HEK293 (cell line): Measurements from ENCODE around the gene SERPINA6.

Experiments
- CTCF ChIA-PET: fragments of 350-600 bp; formaldehyde crosslinking; extraction: SDS; loops from one replicate; lab custom pipeline; 2021; ENCODE audit warnings: antibody characterized with exemption; lab: Yijun Ruan, JAX
- POLR2A ChIA-PET: fragments of 300-600 bp; formaldehyde crosslinking; extraction: SDS; loops from one replicate; lab custom pipeline; 2020; ENCODE audit warnings: antibody characterized with exemption, inconsistent platforms; lab: Yijun Ruan, JAX
- H3K27ac ChIP-seq: fragments of 200-500 bp; sonication (Bioruptor generic); 2 replicates; pipeline ENCODE4 v1.5.1; 2014; ENCODE audit warnings: low read depth, low read length, control low read depth, inconsistent platforms; ENCODE audit errors: extremely low read depth
- H3K36me3 ChIP-seq, 2 experiments: fragments of 200-500 bp in 1 of 2; sonication (Bioruptor generic) in 1 of 2; 1 replicate in 1 of 2; 2 replicates in 1 of 2; pipeline ENCODE4 v1.5.1; 2014 to 2017; ENCODE audit warnings: inconsistent platforms in 2 of 2, low read length in 2 of 2; ENCODE audit not compliant: control insufficient read depth in 2 of 2, insufficient read depth in 1 of 2
- H3K4me1 ChIP-seq: fragments of 200-500 bp; sonication (Bioruptor generic); 2 replicates; pipeline ENCODE4 v1.5.1; 2014; ENCODE audit warnings: mild to moderate bottlenecking, low read length, inconsistent platforms; ENCODE audit not compliant: control insufficient read depth, insufficient read depth
- H3K4me3 ChIP-seq: 2 replicates; pipeline ENCODE4 v1.5.1; 2011; ENCODE audit warnings: low read depth, mild to moderate bottlenecking, control low read depth, low read length, moderate library complexity
- H3K9me3 ChIP-seq: fragments of 200-500 bp; sonication (Bioruptor generic); 2 replicates; pipeline ENCODE4 v1.5.1; 2014; ENCODE audit warnings: low read depth, low read length, inconsistent platforms; ENCODE audit not compliant: control insufficient read depth, insufficient read depth
- GFI1B ChIP-seq: fragments of 450-650 bp; formaldehyde crosslinking; IDR thresholded peaks from 2 replicates; pipeline ENCODE4 v1.5.1; 2016; ENCODE audit warnings: missing biosample characterization, missing genetic modification characterization
- KLF16 ChIP-seq: fragments of 450-650 bp; formaldehyde crosslinking; IDR thresholded peaks from 2 replicates; pipeline ENCODE4 v1.5.1; 2017; ENCODE audit warnings: missing biosample characterization, missing genetic modification characterization
- OSR2 ChIP-seq: fragments of 450-650 bp; formaldehyde crosslinking; IDR thresholded peaks from 2 replicates; pipeline ENCODE4 v1.5.1; 2016; ENCODE audit warnings: missing biosample characterization, missing genetic modification characterization
- PRDM2 ChIP-seq: fragments of 450-650 bp; formaldehyde crosslinking; IDR thresholded peaks from 2 replicates; pipeline ENCODE4 v1.5.1; 2016; ENCODE audit warnings: missing biosample characterization, missing genetic modification characterization, borderline replicate concordance
- SCRT2 ChIP-seq: fragments of 450-650 bp; formaldehyde crosslinking; IDR thresholded peaks from 2 replicates; pipeline ENCODE4 v1.5.1; 2016; ENCODE audit warnings: missing biosample characterization, missing genetic modification characterization
- ZBTB48 ChIP-seq: fragments of 450-650 bp; formaldehyde crosslinking; IDR thresholded peaks from 2 replicates; pipeline ENCODE4 v1.5.1; 2016; ENCODE audit warnings: missing biosample characterization, missing genetic modification characterization
- ZFHX2 ChIP-seq: fragments of 450-650 bp; formaldehyde crosslinking; conservative IDR thresholded peaks from 2 replicates; pipeline ENCODE4 v1.5.1; 2016; ENCODE audit warnings: missing biosample characterization, missing genetic modification characterization
- ZFP37 ChIP-seq: fragments of 450-650 bp; formaldehyde crosslinking; IDR thresholded peaks from 2 replicates; pipeline ENCODE4 v1.5.1; 2016; ENCODE audit warnings: missing biosample characterization, missing genetic modification characterization
- ZNF146 ChIP-seq: fragments of 450-650 bp; formaldehyde crosslinking; IDR thresholded peaks from 2 replicates; pipeline ENCODE4 v1.5.1; 2016; ENCODE audit warnings: missing biosample characterization, missing genetic modification characterization
- ZNF169 ChIP-seq: fragments of 450-650 bp; formaldehyde crosslinking; IDR thresholded peaks from 2 replicates; pipeline ENCODE4 v1.5.1; 2016; ENCODE audit warnings: missing biosample characterization, missing genetic modification characterization
- ZNF341 ChIP-seq: fragments of 450-650 bp; formaldehyde crosslinking; IDR thresholded peaks from 2 replicates; pipeline ENCODE4; 2016; ENCODE audit warnings: low read depth, missing biosample characterization, missing genetic modification characterization
- ZNF48 ChIP-seq: fragments of 450-650 bp; formaldehyde crosslinking; IDR thresholded peaks from 2 replicates; pipeline ENCODE4 v1.5.1; 2016; ENCODE audit warnings: missing biosample characterization, missing genetic modification characterization
- ZNF585B ChIP-seq: fragments of 450-650 bp; formaldehyde crosslinking; IDR thresholded peaks from 2 replicates; pipeline ENCODE4 v1.5.1; 2016; ENCODE audit warnings: missing biosample characterization, missing genetic modification characterization
- ZNF639 ChIP-seq: fragments of 450-650 bp; formaldehyde crosslinking; IDR thresholded peaks from 2 replicates; pipeline ENCODE4 v1.5.1; 2016; ENCODE audit warnings: missing biosample characterization, missing genetic modification characterization
- ZNF791 ChIP-seq: fragments of 450-650 bp; formaldehyde crosslinking; IDR thresholded peaks from 2 replicates; pipeline ENCODE4 v1.5.1; 2016; ENCODE audit warnings: missing biosample characterization, missing genetic modification characterization
- TF ChIP-seq, protein P1 (sequence below): fragments of 450-650 bp; formaldehyde crosslinking; IDR thresholded peaks from 2 replicates; pipeline ENCODE4 v1.5.1; 2016; ENCODE audit warnings: missing biosample characterization, missing genetic modification characterization
- TF ChIP-seq, protein P2 (sequence below): fragments of 450-650 bp; formaldehyde crosslinking; IDR thresholded peaks from 2 replicates; pipeline ENCODE4 v1.5.1; 2016; ENCODE audit warnings: missing biosample characterization, missing genetic modification characterization
- TF ChIP-seq, protein P3 (sequence below): fragments of 450-650 bp; formaldehyde crosslinking; IDR thresholded peaks from 2 replicates; pipeline ENCODE4 v1.5.1; 2017; ENCODE audit warnings: missing biosample characterization, missing genetic modification characterization
- TF ChIP-seq, protein P4 (sequence below): fragments of 450-650 bp; formaldehyde crosslinking; IDR thresholded peaks from 2 replicates; pipeline ENCODE4 v1.5.1; 2016; ENCODE audit warnings: missing biosample characterization, missing genetic modification characterization

SERPINA6 gene

DNA sequence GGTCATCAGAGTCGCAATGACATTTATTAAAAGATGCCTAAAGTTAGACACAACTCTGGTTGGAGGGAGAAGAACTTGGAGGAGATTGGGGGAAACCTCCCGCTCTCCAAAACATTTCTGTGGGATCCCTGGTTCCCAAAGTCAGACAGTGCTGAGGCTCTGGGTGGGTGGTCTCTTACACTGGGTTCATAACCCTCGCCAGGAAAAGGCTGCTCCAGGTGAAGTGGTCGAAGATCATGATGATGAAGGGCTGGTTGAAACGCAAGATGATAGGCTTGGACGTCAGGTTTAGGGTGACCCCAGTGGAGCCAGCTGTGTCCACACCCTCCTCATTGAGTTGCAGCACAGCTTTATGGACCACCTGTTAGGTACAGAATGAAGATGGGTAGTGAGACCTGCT lies 18.9 kb downstream of the SERPINA6 start:
- Histone ChIP-seq H3K27ac (no peak overlapping the region), H3K4me3 (no peak overlapping the region), H3K9me3 (no peaks in the 10 kb centered on the region), H3K36me3 (no peaks in the 10 kb centered on the region), H3K4me1 (no peaks in the 10 kb centered on the region)
- TF ChIP-seq ZBTB48 (tag by site-specific recombination): no peak
- no peak for TF ChIP-seq KLF16 (tag by site-specific recombination)
- TF ChIP-seq ZNF791: no peak
- TF ChIP-seq, protein P1, sequence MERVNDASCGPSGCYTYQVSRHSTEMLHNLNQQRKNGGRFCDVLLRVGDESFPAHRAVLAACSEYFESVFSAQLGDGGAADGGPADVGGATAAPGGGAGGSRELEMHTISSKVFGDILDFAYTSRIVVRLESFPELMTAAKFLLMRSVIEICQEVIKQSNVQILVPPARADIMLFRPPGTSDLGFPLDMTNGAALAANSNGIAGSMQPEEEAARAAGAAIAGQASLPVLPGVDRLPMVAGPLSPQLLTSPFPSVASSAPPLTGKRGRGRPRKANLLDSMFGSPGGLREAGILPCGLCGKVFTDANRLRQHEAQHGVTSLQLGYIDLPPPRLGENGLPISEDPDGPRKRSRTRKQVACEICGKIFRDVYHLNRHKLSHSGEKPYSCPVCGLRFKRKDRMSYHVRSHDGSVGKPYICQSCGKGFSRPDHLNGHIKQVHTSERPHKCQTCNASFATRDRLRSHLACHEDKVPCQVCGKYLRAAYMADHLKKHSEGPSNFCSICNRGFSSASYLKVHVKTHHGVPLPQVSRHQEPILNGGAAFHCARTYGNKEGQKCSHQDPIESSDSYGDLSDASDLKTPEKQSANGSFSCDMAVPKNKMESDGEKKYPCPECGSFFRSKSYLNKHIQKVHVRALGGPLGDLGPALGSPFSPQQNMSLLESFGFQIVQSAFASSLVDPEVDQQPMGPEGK (tag by site-specific recombination): no peak
- no peak for TF ChIP-seq ZNF639
- TF ChIP-seq GFI1B (tag by site-specific recombination): no peak
- TF ChIP-seq, protein P2, sequence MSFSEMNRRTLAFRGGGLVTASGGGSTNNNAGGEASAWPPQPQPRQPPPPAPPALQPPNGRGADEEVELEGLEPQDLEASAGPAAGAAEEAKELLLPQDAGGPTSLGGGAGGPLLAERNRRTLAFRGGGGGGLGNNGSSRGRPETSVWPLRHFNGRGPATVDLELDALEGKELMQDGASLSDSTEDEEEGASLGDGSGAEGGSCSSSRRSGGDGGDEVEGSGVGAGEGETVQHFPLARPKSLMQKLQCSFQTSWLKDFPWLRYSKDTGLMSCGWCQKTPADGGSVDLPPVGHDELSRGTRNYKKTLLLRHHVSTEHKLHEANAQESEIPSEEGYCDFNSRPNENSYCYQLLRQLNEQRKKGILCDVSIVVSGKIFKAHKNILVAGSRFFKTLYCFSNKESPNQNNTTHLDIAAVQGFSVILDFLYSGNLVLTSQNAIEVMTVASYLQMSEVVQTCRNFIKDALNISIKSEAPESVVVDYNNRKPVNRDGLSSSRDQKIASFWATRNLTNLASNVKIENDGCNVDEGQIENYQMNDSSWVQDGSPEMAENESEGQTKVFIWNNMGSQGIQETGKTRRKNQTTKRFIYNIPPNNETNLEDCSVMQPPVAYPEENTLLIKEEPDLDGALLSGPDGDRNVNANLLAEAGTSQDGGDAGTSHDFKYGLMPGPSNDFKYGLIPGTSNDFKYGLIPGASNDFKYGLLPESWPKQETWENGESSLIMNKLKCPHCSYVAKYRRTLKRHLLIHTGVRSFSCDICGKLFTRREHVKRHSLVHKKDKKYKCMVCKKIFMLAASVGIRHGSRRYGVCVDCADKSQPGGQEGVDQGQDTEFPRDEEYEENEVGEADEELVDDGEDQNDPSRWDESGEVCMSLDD (tag by site-specific recombination): no peak
- no peak for TF ChIP-seq PRDM2 (tag by site-specific recombination)
- TF ChIP-seq ZFP37 (tag by site-specific recombination): no peak
- TF ChIP-seq, protein P3, sequence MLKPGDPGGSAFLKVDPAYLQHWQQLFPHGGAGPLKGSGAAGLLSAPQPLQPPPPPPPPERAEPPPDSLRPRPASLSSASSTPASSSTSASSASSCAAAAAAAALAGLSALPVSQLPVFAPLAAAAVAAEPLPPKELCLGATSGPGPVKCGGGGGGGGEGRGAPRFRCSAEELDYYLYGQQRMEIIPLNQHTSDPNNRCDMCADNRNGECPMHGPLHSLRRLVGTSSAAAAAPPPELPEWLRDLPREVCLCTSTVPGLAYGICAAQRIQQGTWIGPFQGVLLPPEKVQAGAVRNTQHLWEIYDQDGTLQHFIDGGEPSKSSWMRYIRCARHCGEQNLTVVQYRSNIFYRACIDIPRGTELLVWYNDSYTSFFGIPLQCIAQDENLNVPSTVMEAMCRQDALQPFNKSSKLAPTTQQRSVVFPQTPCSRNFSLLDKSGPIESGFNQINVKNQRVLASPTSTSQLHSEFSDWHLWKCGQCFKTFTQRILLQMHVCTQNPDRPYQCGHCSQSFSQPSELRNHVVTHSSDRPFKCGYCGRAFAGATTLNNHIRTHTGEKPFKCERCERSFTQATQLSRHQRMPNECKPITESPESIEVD (tag by site-specific recombination): no peak
- no peak for TF ChIP-seq ZFHX2
- TF ChIP-seq, protein P4, sequence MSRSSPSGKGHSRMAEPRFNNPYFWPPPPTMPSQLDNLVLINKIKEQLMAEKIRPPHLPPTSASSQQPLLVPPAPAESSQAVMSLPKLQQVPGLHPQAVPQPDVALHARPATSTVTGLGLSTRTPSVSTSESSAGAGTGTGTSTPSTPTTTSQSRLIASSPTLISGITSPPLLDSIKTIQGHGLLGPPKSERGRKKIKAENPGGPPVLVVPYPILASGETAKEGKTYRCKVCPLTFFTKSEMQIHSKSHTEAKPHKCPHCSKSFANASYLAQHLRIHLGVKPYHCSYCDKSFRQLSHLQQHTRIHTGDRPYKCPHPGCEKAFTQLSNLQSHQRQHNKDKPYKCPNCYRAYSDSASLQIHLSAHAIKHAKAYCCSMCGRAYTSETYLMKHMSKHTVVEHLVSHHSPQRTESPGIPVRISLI (tag by site-specific recombination): no peak
- TF ChIP-seq SCRT2 (tag by site-specific recombination): no peak
- no peak for TF ChIP-seq ZNF169 (tag by site-specific recombination)
- TF ChIP-seq ZNF48 (tag by site-specific recombination): no peak
- no peak for TF ChIP-seq ZNF341
- no peak for TF ChIP-seq ZNF585B (tag by site-specific recombination)
- no peak for TF ChIP-seq ZNF146 (tag by site-specific recombination)
- TF ChIP-seq OSR2 (tag by site-specific recombination): no peak
- POLR2A ChIA-PET: no interaction called here
- CTCF ChIA-PET: no interaction called here
